Measurements from ENCODE around the gene SPTB. TPM values are rescaled to one million over a fixed set of nuclear protein-coding genes. Genes with fewer than 3 reads are reported as not detected.

Gene SPTB
- total and polyA plus RNA-seq, 10 of the 15 experiments (the other 5 are each of a cell fraction or from before 2014, with no cell fraction given): under 0.01 to 0.04 (median 0.02) TPM; not detected in 4

DNA sequence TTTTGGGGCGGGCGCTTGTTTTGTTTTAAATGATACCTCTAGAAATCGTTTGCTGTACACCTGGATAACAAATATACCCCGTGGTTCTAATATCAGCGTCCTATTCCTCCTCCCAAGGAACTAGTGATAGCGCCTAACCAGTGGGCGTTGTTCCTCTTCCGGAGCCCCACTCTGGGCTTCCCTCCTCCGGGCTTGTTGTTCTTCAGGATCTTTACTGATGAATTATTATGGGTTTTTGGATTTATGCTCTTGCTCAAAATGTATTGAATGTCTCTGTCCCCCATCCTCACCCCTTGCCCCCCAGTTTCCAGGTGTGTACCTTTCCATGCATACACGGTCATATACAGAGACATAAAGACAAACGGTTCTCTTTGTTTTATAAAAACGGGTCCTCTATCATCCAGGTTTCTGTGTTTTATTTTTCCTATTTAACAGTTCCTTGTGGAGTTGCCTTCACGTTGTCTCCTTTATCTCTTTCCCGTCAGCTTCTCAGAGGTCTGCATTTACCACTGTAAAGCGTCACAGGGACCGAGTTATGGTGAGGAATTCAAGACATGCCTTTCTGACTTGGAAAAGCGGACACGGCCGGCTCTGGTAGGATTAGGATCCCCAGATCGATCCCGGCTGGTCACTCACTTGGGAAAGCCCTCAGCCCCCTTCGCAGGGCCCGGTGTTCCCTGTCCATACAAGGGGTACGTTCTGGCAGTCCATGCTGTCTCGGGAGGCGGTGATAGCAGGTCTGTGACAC, 176.1 kb downstream of the SPTB start:
- Histone ChIP-seq H3K4me3 (no peak overlapping the region), H3K9ac (ENCODE audit: control insufficient read depth, insufficient read depth, low read length) (no peak overlapping the region), H3K36me3 (ENCODE audit: control insufficient read depth in 2 of 2, insufficient read depth in 2 of 2, low read length in 1 of 2) (no peaks in the 10 kb centered on the region), H4K20me1 (ENCODE audit: control insufficient read depth, insufficient read depth) (no peaks in the 10 kb centered on the region), H3K4me2 (ENCODE audit: control insufficient read depth, insufficient read depth) (peak overlapping the region; percentile 44), H3K27me3 (replicated peaks in 1 of 2; ENCODE audit: control insufficient read depth in 2 of 2, insufficient read depth in 2 of 2, low read length in 1 of 2) (peaks cover 5 to 26% of the 10 kb centered on the region in 2 experiments; a peak in 3 of 4 replicates), H3K9me3 (replicated peaks; ENCODE audit: control insufficient read depth, insufficient read depth, low read length) (no peaks in the 10 kb centered on the region), H3K27ac (ENCODE audit: control insufficient read depth, insufficient read depth) (no peak overlapping the region), H2AFZ (ENCODE audit: control insufficient read depth, low read depth, low read length) (no peak overlapping the region), H3K4me1 (ENCODE audit: control insufficient read depth, insufficient read depth, low read length) (no peaks in the 10 kb centered on the region), H3K79me2 (ENCODE audit: control insufficient read depth, insufficient read depth, low read length) (no peaks in the 10 kb centered on the region)
- DNase-seq (ENCODE audit: low read depth, low spot score) (no peak), FAIRE-seq (no peak), ATAC-seq (no peak)
- ChIA-PET CTCF (no interaction called here), RAD21 (ENCODE audit: unreplicated experiment) (no interaction called here), POLR2A (no interaction called here), SMC1A (ENCODE audit: uncharacterized antibody, unreplicated experiment) (no interaction called here)
- intact Hi-C loops (cut with micrococcal nuclease; ENCODE audit: unreplicated experiment): no loop called here
- no TSS peak for BruUV-seq (replicated peaks)
- WGBS (ENCODE audit: insufficient coverage, insufficient replicate concordance, low lambda C conversion rate, missing lambda C conversion rate): 9% methylated on average over 26 of the region's 26 CpGs
- in situ Hi-C loops (cut with MboI): no loop called here
- TF ChIP-seq ZNF384 (IDR thresholded peaks at IDR 0.05; ENCODE audit: borderline replicate concordance, low read depth, low read length) (no peak), EZH2 (IDR thresholded peaks at IDR 0.05; ENCODE audit: borderline replicate concordance, control insufficient read depth, low read depth, low read length) (peak; percentile 89; the same call in 1 of the 2 replicates)

DNA sequence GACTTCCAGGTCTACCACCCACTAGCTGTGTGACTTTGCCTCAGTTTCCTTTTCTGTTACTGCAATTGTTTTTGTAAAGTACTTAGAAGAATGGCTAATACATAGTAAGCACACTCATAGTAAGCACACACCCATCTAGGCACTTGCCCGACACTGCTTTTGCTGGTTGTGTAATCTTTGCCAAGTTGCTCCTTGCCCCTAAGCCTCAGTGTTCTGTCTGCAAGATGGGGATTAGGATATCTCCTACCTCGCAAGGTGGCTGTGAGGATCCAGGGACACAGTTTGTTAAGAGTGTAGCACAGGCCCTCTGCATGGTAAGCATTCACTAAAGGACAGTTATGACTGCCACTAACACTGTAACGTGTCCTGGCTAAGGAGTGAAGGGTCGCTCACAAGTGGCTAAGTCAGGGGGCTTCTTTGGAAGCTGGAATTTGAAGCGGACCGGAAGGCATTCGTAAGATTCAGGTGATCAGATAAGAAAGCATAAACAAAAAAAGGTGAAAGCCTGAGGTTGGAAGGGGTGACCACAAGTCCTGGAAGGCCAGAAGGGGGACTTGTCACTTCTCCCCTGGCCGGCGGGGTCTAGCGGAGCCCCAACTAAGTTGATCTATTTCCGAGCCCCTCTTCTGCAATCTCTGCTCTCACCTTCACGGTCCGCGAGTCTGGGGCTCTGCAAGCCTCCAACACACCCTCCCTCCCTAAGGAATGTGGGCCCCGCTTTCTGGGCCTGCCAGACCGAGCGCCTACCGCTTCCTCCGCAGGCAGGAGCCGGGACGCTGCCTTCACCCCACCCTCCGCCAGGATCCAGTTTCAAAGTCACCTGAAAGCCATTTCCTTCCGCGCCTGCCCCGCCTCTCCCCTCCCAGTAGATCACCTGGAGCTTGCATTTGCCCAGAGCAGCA, 177.0 kb downstream of the SPTB start:
- H3K4me2 ChIP-seq (ENCODE audit: control insufficient read depth, insufficient read depth): no peak overlapping the region
- no TSS peak for BruUV-seq (replicated peaks)
- H3K79me2 ChIP-seq (ENCODE audit: control insufficient read depth, insufficient read depth, low read length): no peaks in the 10 kb centered on the region
- intact Hi-C loops (cut with micrococcal nuclease; ENCODE audit: unreplicated experiment) (no loop called here), in situ Hi-C loops (cut with MboI) (no loop called here)
- ATAC-seq (no peak), DNase-seq (ENCODE audit: low read depth, low spot score) (no peak), FAIRE-seq (no peak)
- no peaks in the 10 kb centered on the region for H3K9me3 ChIP-seq (replicated peaks; ENCODE audit: control insufficient read depth, insufficient read depth, low read length)
- ChIA-PET POLR2A (no interaction called here), CTCF (no interaction called here), SMC1A (ENCODE audit: uncharacterized antibody, unreplicated experiment) (no interaction called here), RAD21 (ENCODE audit: unreplicated experiment) (no interaction called here)
- no peak overlapping the region for H3K4me3 ChIP-seq
- H3K4me1 ChIP-seq (ENCODE audit: control insufficient read depth, insufficient read depth, low read length): no peaks in the 10 kb centered on the region
- no peaks in the 10 kb centered on the region for H3K36me3 ChIP-seq (ENCODE audit: control insufficient read depth in 2 of 2, insufficient read depth in 2 of 2, low read length in 1 of 2)
- 41% methylated on average over 25 of the region's 25 CpGs for WGBS (ENCODE audit: insufficient coverage, insufficient replicate concordance, low lambda C conversion rate, missing lambda C conversion rate)
- no peak overlapping the region for H3K27ac ChIP-seq (ENCODE audit: control insufficient read depth, insufficient read depth)
- H4K20me1 ChIP-seq (ENCODE audit: control insufficient read depth, insufficient read depth): no peaks in the 10 kb centered on the region
- no peak overlapping the region for H3K9ac ChIP-seq (ENCODE audit: control insufficient read depth, insufficient read depth, low read length)
- H2AFZ ChIP-seq (ENCODE audit: control insufficient read depth, low read depth, low read length): no peak overlapping the region
- peaks cover 5 to 23% of the 10 kb centered on the region in 2 experiments for H3K27me3 ChIP-seq (replicated peaks in 1 of 2; ENCODE audit: control insufficient read depth in 2 of 2, insufficient read depth in 2 of 2, low read length in 1 of 2)
- no peak for TF ChIP-seq SMC3 (IDR thresholded peaks at IDR 0.05; ENCODE audit: borderline replicate concordance, low read length)
- TF ChIP-seq POLR2A (IDR thresholded peaks at IDR 0.05; ENCODE audit: low read depth, low read length): no peak
- no peak for TF ChIP-seq HCFC1 (IDR thresholded peaks at IDR 0.05; ENCODE audit: low read length)
- TF ChIP-seq, protein P1, sequence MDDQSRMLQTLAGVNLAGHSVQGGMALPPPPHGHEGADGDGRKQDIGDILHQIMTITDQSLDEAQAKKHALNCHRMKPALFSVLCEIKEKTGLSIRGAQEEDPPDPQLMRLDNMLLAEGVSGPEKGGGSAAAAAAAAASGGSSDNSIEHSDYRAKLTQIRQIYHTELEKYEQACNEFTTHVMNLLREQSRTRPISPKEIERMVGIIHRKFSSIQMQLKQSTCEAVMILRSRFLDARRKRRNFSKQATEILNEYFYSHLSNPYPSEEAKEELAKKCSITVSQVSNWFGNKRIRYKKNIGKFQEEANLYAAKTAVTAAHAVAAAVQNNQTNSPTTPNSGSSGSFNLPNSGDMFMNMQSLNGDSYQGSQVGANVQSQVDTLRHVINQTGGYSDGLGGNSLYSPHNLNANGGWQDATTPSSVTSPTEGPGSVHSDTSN (IDR thresholded peaks at IDR 0.05; ENCODE audit: insufficient replicate concordance, low read depth, low read length): no peak
- TF ChIP-seq, protein P2, sequence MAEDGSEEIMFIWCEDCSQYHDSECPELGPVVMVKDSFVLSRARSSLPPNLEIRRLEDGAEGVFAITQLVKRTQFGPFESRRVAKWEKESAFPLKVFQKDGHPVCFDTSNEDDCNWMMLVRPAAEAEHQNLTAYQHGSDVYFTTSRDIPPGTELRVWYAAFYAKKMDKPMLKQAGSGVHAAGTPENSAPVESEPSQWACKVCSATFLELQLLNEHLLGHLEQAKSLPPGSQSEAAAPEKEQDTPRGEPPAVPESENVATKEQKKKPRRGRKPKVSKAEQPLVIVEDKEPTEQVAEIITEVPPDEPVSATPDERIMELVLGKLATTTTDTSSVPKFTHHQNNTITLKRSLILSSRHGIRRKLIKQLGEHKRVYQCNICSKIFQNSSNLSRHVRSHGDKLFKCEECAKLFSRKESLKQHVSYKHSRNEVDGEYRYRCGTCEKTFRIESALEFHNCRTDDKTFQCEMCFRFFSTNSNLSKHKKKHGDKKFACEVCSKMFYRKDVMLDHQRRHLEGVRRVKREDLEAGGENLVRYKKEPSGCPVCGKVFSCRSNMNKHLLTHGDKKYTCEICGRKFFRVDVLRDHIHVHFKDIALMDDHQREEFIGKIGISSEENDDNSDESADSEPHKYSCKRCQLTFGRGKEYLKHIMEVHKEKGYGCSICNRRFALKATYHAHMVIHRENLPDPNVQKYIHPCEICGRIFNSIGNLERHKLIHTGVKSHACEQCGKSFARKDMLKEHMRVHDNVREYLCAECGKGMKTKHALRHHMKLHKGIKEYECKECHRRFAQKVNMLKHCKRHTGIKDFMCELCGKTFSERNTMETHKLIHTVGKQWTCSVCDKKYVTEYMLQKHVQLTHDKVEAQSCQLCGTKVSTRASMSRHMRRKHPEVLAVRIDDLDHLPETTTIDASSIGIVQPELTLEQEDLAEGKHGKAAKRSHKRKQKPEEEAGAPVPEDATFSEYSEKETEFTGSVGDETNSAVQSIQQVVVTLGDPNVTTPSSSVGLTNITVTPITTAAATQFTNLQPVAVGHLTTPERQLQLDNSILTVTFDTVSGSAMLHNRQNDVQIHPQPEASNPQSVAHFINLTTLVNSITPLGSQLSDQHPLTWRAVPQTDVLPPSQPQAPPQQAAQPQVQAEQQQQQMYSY (CRISPR knock-in tag; IDR thresholded peaks at IDR 0.05): no peak
- TF ChIP-seq RAD51 (IDR thresholded peaks at IDR 0.05): no peak
